ENCODE measurements around the gene APOBEC3B.

APOBEC3B gene

GRCh38 chr22:38953577-38954413, 28.4 kb upstream of the APOBEC3B start:
- ATAC-seq, result no peak

GRCh38 chr22:38954414-38955043, 27.6 kb upstream of the APOBEC3B start:
- no peak for ATAC-seq
- no peak for TF ChIP-seq ARNTL (CRISPR knock-in tag; IDR thresholded peaks at IDR 0.05; ENCODE audit: borderline replicate concordance, low read depth)
- no peak for TF ChIP-seq ZC3H10 (CRISPR knock-in tag; IDR thresholded peaks at IDR 0.05)
- TF ChIP-seq, protein P1, sequence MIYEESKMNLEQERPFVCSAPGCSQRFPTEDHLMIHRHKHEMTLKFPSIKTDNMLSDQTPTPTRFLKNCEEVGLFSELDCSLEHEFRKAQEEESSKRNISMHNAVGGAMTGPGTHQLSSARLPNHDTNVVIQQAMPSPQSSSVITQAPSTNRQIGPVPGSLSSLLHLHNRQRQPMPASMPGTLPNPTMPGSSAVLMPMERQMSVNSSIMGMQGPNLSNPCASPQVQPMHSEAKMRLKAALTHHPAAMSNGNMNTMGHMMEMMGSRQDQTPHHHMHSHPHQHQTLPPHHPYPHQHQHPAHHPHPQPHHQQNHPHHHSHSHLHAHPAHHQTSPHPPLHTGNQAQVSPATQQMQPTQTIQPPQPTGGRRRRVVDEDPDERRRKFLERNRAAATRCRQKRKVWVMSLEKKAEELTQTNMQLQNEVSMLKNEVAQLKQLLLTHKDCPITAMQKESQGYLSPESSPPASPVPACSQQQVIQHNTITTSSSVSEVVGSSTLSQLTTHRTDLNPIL (CRISPR knock-in tag; IDR thresholded peaks at IDR 0.05; ENCODE audit: low read depth), result no peak
- TF ChIP-seq POU6F1 (CRISPR knock-in tag; IDR thresholded peaks at IDR 0.05; ENCODE audit: borderline replicate concordance, low read depth), result no peak
- TF ChIP-seq BACH2 (CRISPR knock-in tag; IDR thresholded peaks at IDR 0.05; ENCODE audit: borderline replicate concordance), result no peak
- TF ChIP-seq, protein P2, sequence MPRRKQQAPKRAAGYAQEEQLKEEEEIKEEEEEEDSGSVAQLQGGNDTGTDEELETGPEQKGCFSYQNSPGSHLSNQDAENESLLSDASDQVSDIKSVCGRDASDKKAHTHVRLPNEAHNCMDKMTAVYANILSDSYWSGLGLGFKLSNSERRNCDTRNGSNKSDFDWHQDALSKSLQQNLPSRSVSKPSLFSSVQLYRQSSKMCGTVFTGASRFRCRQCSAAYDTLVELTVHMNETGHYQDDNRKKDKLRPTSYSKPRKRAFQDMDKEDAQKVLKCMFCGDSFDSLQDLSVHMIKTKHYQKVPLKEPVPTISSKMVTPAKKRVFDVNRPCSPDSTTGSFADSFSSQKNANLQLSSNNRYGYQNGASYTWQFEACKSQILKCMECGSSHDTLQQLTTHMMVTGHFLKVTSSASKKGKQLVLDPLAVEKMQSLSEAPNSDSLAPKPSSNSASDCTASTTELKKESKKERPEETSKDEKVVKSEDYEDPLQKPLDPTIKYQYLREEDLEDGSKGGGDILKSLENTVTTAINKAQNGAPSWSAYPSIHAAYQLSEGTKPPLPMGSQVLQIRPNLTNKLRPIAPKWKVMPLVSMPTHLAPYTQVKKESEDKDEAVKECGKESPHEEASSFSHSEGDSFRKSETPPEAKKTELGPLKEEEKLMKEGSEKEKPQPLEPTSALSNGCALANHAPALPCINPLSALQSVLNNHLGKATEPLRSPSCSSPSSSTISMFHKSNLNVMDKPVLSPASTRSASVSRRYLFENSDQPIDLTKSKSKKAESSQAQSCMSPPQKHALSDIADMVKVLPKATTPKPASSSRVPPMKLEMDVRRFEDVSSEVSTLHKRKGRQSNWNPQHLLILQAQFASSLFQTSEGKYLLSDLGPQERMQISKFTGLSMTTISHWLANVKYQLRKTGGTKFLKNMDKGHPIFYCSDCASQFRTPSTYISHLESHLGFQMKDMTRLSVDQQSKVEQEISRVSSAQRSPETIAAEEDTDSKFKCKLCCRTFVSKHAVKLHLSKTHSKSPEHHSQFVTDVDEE (CRISPR knock-in tag; IDR thresholded peaks at IDR 0.05), result no peak
- TF ChIP-seq SNAI2 (CRISPR knock-in tag; IDR thresholded peaks at IDR 0.05), result no peak
- TF ChIP-seq ZFP3 (CRISPR knock-in tag; IDR thresholded peaks at IDR 0.05), result no peak

More at GRCh38 chr22:38953577-38954413, 28.4 kb upstream of the APOBEC3B start:
- TF ChIP-seq ESRRG (CRISPR knock-in tag; IDR thresholded peaks at IDR 0.05) (no peak), OSR1 (CRISPR knock-in tag; IDR thresholded peaks at IDR 0.05) (no peak), CSRNP3 (CRISPR knock-in tag; IDR thresholded peaks at IDR 0.05) (no peak), TOX (CRISPR knock-in tag; IDR thresholded peaks at IDR 0.05; ENCODE audit: borderline replicate concordance) (no peak), ZNF8 (CRISPR knock-in tag; IDR thresholded peaks at IDR 0.05) (no peak), PATZ1 (CRISPR knock-in tag; IDR thresholded peaks at IDR 0.05; ENCODE audit: borderline replicate concordance) (no peak), TCF4 (CRISPR knock-in tag; IDR thresholded peaks at IDR 0.05; ENCODE audit: borderline replicate concordance) (no peak), ZC3H10 (CRISPR knock-in tag; IDR thresholded peaks at IDR 0.05) (no peak), ARNTL (CRISPR knock-in tag; IDR thresholded peaks at IDR 0.05; ENCODE audit: borderline replicate concordance, low read depth) (no peak), BACH2 (CRISPR knock-in tag; IDR thresholded peaks at IDR 0.05; ENCODE audit: borderline replicate concordance) (no peak), CSDC2 (CRISPR knock-in tag; IDR thresholded peaks at IDR 0.05) (no peak), ZNF70 (CRISPR knock-in tag; IDR thresholded peaks at IDR 0.05) (no peak), PPARA (CRISPR knock-in tag; IDR thresholded peaks at IDR 0.05; ENCODE audit: borderline replicate concordance) (no peak), SNAI2 (CRISPR knock-in tag; IDR thresholded peaks at IDR 0.05) (no peak)
- TF ChIP-seq, protein P2 (CRISPR knock-in tag; IDR thresholded peaks at IDR 0.05), result no peak
- TF ChIP-seq, protein P1 (CRISPR knock-in tag; IDR thresholded peaks at IDR 0.05; ENCODE audit: low read depth), result no peak
